Thyroid gland (tissue), 4 donors: ENCODE results near the gene USP24. TPM values are rescaled to one million over a fixed set of nuclear protein-coding genes. Genes with fewer than 3 reads are reported as not detected.

ENCODE experiments used
- DNase-seq, 2 donors: peaks; one replicate each; pipeline ENCODE4 v3.0.0-alpha.2; 2019
- H3K27ac ChIP-seq, 3 donors: fragments of 200-600 bp; sonication (generic); 1 replicate in 2 of 3; 2 replicates in 1 of 3; pipeline ENCODE4 v1.5.1; 2016 to 2019; ENCODE audit warnings: mild to moderate bottlenecking in 1 of 3, moderate library complexity in 1 of 3
- H3K27me3 ChIP-seq: fragments of 200-600 bp; sonication (generic); one replicate; pipeline ENCODE4 v1.5.1; 2019
- H3K36me3 ChIP-seq, 2 donors: fragments of 200-600 bp; sonication (generic); one replicate each; pipeline ENCODE4 v1.5.1; 2016 to 2019
- H3K4me1 ChIP-seq, 2 donors: fragments of 200-600 bp; sonication (generic); one replicate each; pipeline ENCODE4 v1.5.1; 2017 to 2019
- H3K4me3 ChIP-seq, 3 donors: fragments of 200-600 bp; sonication (generic); replicated peaks in 1 of 3; 1 replicate in 2 of 3; 2 replicates in 1 of 3; pipeline ENCODE4 v1.5.1; 2016; ENCODE audit warnings: mild to moderate bottlenecking in 1 of 3
- H3K9me3 ChIP-seq: fragments of 200-600 bp; sonication (generic); one replicate; pipeline ENCODE4 v1.5.1; 2017
- CTCF ChIP-seq, 6 experiments: fragments of 200-600 bp in 3 of 6; fragments of 450-650 bp in 3 of 6; sonication (generic) in 3 of 6; IDR thresholded peaks; one replicate each; pipeline ENCODE4 v1.5.1; 2016 to 2019; ENCODE audit warnings: antibody characterized with exemption in 6 of 6, mild to moderate bottlenecking in 2 of 6, inconsistent platforms in 1 of 6, moderate library complexity in 1 of 6
- POLR2A ChIP-seq, 2 donors: fragments of 450-650 bp; IDR thresholded peaks; one replicate each; pipeline ENCODE4 v1.6.1; 2017; ENCODE audit warnings: antibody characterized with exemption in 2 of 2, mild to moderate bottlenecking in 2 of 2, moderate library complexity in 1 of 2
- WGBS, 2 donors: methylation state at CpG; one replicate each; pipeline ENCODE4 v1.1.5; 2017; 5-methylcytosine and 5-hydroxymethylcytosine counted together
- intact Hi-C: fragments of 100-400 bp; cut with DNase I; formaldehyde crosslinking; loops from one replicate; pipeline ENCODE4 v1.15.1; 2023
- total RNA-seq, 4 donors: library from RNA; depleted of rRNA; stranded (reverse); fragments of >200 nt; gene quantifications; one replicate each; pipeline ENCODE4 v1.2.3, GENCODE V29; 2016

USP24 gene
- total RNA-seq, 4 donors from 2014 or later: 38.5 to 74.6 (median 43.4) TPM

DNA sequence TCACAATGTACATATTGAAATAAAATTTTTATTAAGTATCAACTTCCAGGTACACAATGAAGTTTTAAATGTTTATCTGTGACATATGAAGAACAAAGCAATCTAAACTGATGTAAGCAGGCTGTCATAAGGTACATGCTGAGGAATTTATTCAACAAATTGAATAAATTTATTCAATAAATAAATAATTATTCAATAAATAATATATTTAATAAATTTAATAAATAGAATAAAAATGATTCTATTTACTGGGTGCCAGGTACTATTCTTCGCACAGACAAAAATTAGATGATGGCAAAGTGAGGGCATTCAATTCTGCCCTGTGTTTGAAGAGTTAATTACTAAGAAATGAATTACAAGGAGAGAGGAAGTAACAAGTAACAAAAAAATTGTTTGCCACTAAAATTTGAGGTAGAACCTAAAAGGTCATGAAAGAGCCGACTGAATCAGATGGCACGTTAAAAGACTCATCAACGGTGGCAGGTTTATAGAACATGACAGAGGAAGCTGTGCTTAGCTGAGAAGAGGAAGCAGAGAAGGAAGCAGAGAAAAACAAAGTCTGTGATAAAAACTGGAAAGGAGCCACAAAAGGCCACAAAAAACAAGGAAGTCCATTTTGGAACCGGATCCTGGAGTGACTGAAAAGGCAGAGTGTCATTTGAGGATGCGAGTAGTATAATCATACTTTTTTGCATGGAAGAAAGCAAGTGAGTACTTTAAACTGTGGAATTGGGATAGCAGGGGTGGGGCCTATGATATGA lies 2.2 kb upstream of the USP24 start:
- no peak for DNase-seq
- Histone ChIP-seq H3K4me3 (no peak overlapping the region), H3K9me3 (no peaks in the 10 kb centered on the region), H3K4me1 (peaks cover 1 to 22% of the 10 kb centered on the region in 2 donors), H3K36me3 (no peaks in the 10 kb centered on the region), H3K27ac (peak overlapping the region in 1 of 3 donors; percentile 11), H3K27me3 (no peaks in the 10 kb centered on the region)
- TF ChIP-seq CTCF (IDR thresholded peaks at IDR 0.05) (no peak), POLR2A (IDR thresholded peaks at IDR 0.05) (no peak)
- intact Hi-C loops: no loop called here
- WGBS, 2 donors: 58 to 69% methylated on average over 6 of the region's 6 CpGs

- no peaks in the 10 kb centered on the region for H3K9me3 ChIP-seq
- TF ChIP-seq POLR2A (IDR thresholded peaks at IDR 0.05) (no peak), CTCF (IDR thresholded peaks at IDR 0.05) (no peak)
- peaks cover 14 to 33% of the 10 kb centered on the region in 2 donors for H3K4me1 ChIP-seq
- no peaks in the 10 kb centered on the region for H3K27me3 ChIP-seq
- H3K36me3 ChIP-seq: no peaks in the 10 kb centered on the region
- no peak for DNase-seq
- intact Hi-C loops: no loop called here
- H3K27ac ChIP-seq: peak overlapping the region; percentile 86 to 97 (median 92)
- H3K4me3 ChIP-seq: peak overlapping the region in 2 of 3 donors; percentile 77 to 78
- WGBS, 2 donors: 36 to 41% methylated on average over 9 of the region's 9 CpGs
Measured at GRCh38 chr1:55216096-55216495, 932 bp upstream of the USP24 start.

GRCh38 chr1:55214934-55215193 lies 300 bp downstream of the USP24 start:
- 0% methylated on average over 1 of the region's 29 CpGs; no CpG with 5 or more reads in 1 of the 2 donors for WGBS, 2 donors
- H3K9me3 ChIP-seq: no peaks in the 10 kb centered on the region

GRCh38 chr1:55214212-55214933 lies 791 bp downstream of the USP24 start:
- no peak for TF ChIP-seq POLR2A (IDR thresholded peaks at IDR 0.05)
- TF ChIP-seq CTCF (IDR thresholded peaks at IDR 0.05): no peak
- 3 to 4% methylated on average over 21 to 24 of the region's 46 CpGs for WGBS, 2 donors
- peak overlapping the region in 2 of 3 donors; percentile 92 to 97 for H3K27ac ChIP-seq
- H3K9me3 ChIP-seq: no peaks in the 10 kb centered on the region
- no peaks in the 10 kb centered on the region for H3K27me3 ChIP-seq
- H3K4me1 ChIP-seq: peaks cover 25 to 42% of the 10 kb centered on the region in 2 donors
- DNase-seq: peak; percentile 54 to 65
- H3K36me3 ChIP-seq: no peaks in the 10 kb centered on the region
- H3K4me3 ChIP-seq: peak overlapping the region; percentile 72 to 78 (median 77)
- intact Hi-C loops: no loop called here

More at GRCh38 chr1:55214934-55215193, 300 bp downstream of the USP24 start:
- Histone ChIP-seq H3K4me3 (peak overlapping the region; percentile 72 to 78 (median 77)), H3K27me3 (no peaks in the 10 kb centered on the region), H3K36me3 (no peaks in the 10 kb centered on the region), H3K27ac (peak overlapping the region; percentile 86 to 97 (median 92)), H3K4me1 (peaks cover 25 to 42% of the 10 kb centered on the region in 2 donors)
- TF ChIP-seq POLR2A (IDR thresholded peaks at IDR 0.05) (no peak), CTCF (IDR thresholded peaks at IDR 0.05) (no peak)
- intact Hi-C loops: no loop called here
- peak; percentile 36 to 41 for DNase-seq

- no peak for DNase-seq
- intact Hi-C loops: no loop called here
- Histone ChIP-seq H3K4me1 (peaks cover 25 to 42% of the 10 kb centered on the region in 2 donors), H3K9me3 (no peaks in the 10 kb centered on the region), H3K4me3 (peak overlapping the region in 2 of 3 donors; percentile 25 to 77), H3K27ac (peak overlapping the region in 2 of 3 donors; percentile 92 to 97), H3K36me3 (no peaks in the 10 kb centered on the region), H3K27me3 (no peaks in the 10 kb centered on the region)
- TF ChIP-seq POLR2A (IDR thresholded peaks at IDR 0.05): no peak
- no peak for TF ChIP-seq CTCF (IDR thresholded peaks at IDR 0.05)
- 22 to 29% methylated on average over 7 of the region's 7 CpGs for WGBS, 2 donors
Measured at GRCh38 chr1:55213885-55214211, 1.3 kb downstream of the USP24 start.
